WERI-Rb-1 (cell line): ENCODE data around the gene HSD11B1.
A peak's percentile ranks its signal among the peaks of the same experiment; 100 is the strongest.

ENCODE experiments used
- DNase-seq: peaks from one replicate; pipeline ENCODE4 v3.0.0-alpha.2; 2020
- H3K27ac ChIP-seq: fragments of 250-450 bp; sonication (Bioruptor Pico); 2 replicates; pipeline ENCODE4 v1.5.1; 2020; ENCODE audit warnings: mild to moderate bottlenecking, moderate library complexity
- H3K27me3 ChIP-seq: fragments of 250-450 bp; sonication (Bioruptor Pico); 2 replicates; pipeline ENCODE4 v1.5.1; 2021; ENCODE audit warnings: mild to moderate bottlenecking, low read depth, moderate library complexity; ENCODE audit not compliant: insufficient read depth, severe bottlenecking
- H3K36me3 ChIP-seq: fragments of 250-450 bp; sonication (Bioruptor Pico); 2 replicates; pipeline ENCODE4 v1.5.1; 2020; ENCODE audit warnings: mild to moderate bottlenecking, moderate library complexity
- H3K4me3 ChIP-seq: 2 replicates; pipeline ENCODE4 v1.5.1; 2011; ENCODE audit warnings: low read depth, mild to moderate bottlenecking, control low read depth, low read length
- H3K9me3 ChIP-seq: fragments of 250-450 bp; sonication (Bioruptor Pico); 2 replicates; pipeline ENCODE4 v1.5.1; 2021; ENCODE audit warnings: mild to moderate bottlenecking, moderate library complexity; ENCODE audit not compliant: severe bottlenecking
- TF ChIP-seq, protein P1 (sequence below): IDR thresholded peaks from 2 replicates; pipeline ENCODE4 v1.5.1; 2011; ENCODE audit warnings: low read depth, mild to moderate bottlenecking, control low read depth, inconsistent platforms, low read length

HSD11B1 gene

GRCh38 chr1:209714338-209714737 is 9.7 kb downstream of the HSD11B1 start:
- Histone ChIP-seq H3K4me3 (no peak overlapping the region), H3K27ac (no peak overlapping the region), H3K27me3 (peaks cover 31% of the 10 kb centered on the region), H3K36me3 (no peaks in the 10 kb centered on the region), H3K9me3 (no peaks in the 10 kb centered on the region)
- no peak for DNase-seq
- TF ChIP-seq, protein P1, sequence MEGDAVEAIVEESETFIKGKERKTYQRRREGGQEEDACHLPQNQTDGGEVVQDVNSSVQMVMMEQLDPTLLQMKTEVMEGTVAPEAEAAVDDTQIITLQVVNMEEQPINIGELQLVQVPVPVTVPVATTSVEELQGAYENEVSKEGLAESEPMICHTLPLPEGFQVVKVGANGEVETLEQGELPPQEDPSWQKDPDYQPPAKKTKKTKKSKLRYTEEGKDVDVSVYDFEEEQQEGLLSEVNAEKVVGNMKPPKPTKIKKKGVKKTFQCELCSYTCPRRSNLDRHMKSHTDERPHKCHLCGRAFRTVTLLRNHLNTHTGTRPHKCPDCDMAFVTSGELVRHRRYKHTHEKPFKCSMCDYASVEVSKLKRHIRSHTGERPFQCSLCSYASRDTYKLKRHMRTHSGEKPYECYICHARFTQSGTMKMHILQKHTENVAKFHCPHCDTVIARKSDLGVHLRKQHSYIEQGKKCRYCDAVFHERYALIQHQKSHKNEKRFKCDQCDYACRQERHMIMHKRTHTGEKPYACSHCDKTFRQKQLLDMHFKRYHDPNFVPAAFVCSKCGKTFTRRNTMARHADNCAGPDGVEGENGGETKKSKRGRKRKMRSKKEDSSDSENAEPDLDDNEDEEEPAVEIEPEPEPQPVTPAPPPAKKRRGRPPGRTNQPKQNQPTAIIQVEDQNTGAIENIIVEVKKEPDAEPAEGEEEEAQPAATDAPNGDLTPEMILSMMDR: no peak

GRCh38 chr1:209715314-209715713 is 10.7 kb downstream of the HSD11B1 start:
- H3K4me3 ChIP-seq: no peak overlapping the region
- TF ChIP-seq, protein P1: no peak
- peaks cover 23% of the 10 kb centered on the region for H3K27me3 ChIP-seq
- DNase-seq: no peak
- no peaks in the 10 kb centered on the region for H3K9me3 ChIP-seq
- no peaks in the 10 kb centered on the region for H3K36me3 ChIP-seq
- no peak overlapping the region for H3K27ac ChIP-seq

- H3K27me3 ChIP-seq: peaks cover 16% of the 10 kb centered on the region
- no peak overlapping the region for H3K27ac ChIP-seq
- no peaks in the 10 kb centered on the region for H3K9me3 ChIP-seq
- H3K36me3 ChIP-seq: no peaks in the 10 kb centered on the region
- TF ChIP-seq, protein P1: no peak
- no peak for DNase-seq
- H3K4me3 ChIP-seq: no peak overlapping the region
Measured at GRCh38 chr1:209717818-209718217, 13.2 kb downstream of the HSD11B1 start.

GRCh38 chr1:209720326-209720725 is 15.7 kb downstream of the HSD11B1 start:
- TF ChIP-seq, protein P1: no peak
- Histone ChIP-seq H3K9me3 (no peaks in the 10 kb centered on the region), H3K4me3 (no peak overlapping the region), H3K27ac (no peak overlapping the region), H3K27me3 (peaks cover 6% of the 10 kb centered on the region), H3K36me3 (no peaks in the 10 kb centered on the region)
- DNase-seq: no peak

- peaks cover 5% of the 10 kb centered on the region for H3K27me3 ChIP-seq
- no peaks in the 10 kb centered on the region for H3K9me3 ChIP-seq
- H3K27ac ChIP-seq: no peak overlapping the region
- no peak overlapping the region for H3K4me3 ChIP-seq
- TF ChIP-seq, protein P1: no peak
- DNase-seq: peak; percentile 13
- no peaks in the 10 kb centered on the region for H3K36me3 ChIP-seq
Measured at GRCh38 chr1:209720826-209721225, 16.2 kb downstream of the HSD11B1 start.

DNA sequence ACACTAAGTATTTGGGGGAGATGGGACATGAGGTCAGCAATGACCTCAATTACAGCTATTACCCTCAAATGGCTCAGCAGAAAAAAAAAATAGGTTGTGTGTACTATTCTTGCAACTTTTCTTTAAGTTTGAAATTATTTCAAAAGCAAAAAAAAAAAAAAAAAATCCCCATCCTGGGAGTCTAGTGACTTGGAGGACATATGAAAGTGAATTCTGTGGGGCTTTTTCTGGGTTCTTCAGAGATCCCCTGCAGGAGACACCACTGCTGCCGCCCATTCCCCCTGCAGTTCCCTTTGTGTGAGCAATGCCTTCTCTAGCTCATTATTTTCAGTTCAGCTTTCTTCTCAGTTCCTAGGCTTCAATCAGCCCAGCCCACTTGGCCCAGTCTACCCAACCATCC is 16.7 kb downstream of the HSD11B1 start:
- no peaks in the 10 kb centered on the region for H3K9me3 ChIP-seq
- H3K27ac ChIP-seq: no peak overlapping the region
- no peak for DNase-seq
- TF ChIP-seq, protein P1: no peak
- H3K27me3 ChIP-seq: peaks cover 4% of the 10 kb centered on the region
- H3K36me3 ChIP-seq: no peaks in the 10 kb centered on the region
- H3K4me3 ChIP-seq: no peak overlapping the region
